WI38 (cell line): Measurements from ENCODE around the gene GGT5.

Experiments used
- H3K4me3 ChIP-seq: 2 replicates; pipeline ENCODE4 v1.5.1; 2011; ENCODE audit warnings: low read depth, mild to moderate bottlenecking, control low read depth, low read length
- CTCF ChIP-seq: IDR thresholded peaks from 2 replicates; pipeline ENCODE4 v1.5.1; 2012; ENCODE audit warnings: low read depth, mild to moderate bottlenecking, control low read depth, low read length

Gene GGT5

GRCh38 chr22:24187731-24188644 lies 56.9 kb downstream of the GGT5 start:
- no peak for TF ChIP-seq CTCF
- H3K4me3 ChIP-seq, result no peak overlapping the region

GRCh38 chr22:24186892-24187670 lies 57.8 kb downstream of the GGT5 start:
- H3K4me3 ChIP-seq, result no peak overlapping the region
- no peak for TF ChIP-seq CTCF

- TF ChIP-seq CTCF, result no peak
- H3K4me3 ChIP-seq, result no peak overlapping the region
Observed at GRCh38 chr22:24186352-24186740, 58.5 kb downstream of the GGT5 start.

- TF ChIP-seq CTCF, result no peak
- no peak overlapping the region for H3K4me3 ChIP-seq
Observed at GRCh38 chr22:24185501-24186351, 59.2 kb downstream of the GGT5 start.

- no peak for TF ChIP-seq CTCF
- H3K4me3 ChIP-seq, result no peak overlapping the region
Observed at GRCh38 chr22:24185001-24185500, 59.8 kb downstream of the GGT5 start.

GRCh38 chr22:24184057-24184798 lies 60.7 kb downstream of the GGT5 start:
- H3K4me3 ChIP-seq, result no peak overlapping the region
- TF ChIP-seq CTCF, result no peak
